ENCODE data around the gene OR2T35.

DNA sequence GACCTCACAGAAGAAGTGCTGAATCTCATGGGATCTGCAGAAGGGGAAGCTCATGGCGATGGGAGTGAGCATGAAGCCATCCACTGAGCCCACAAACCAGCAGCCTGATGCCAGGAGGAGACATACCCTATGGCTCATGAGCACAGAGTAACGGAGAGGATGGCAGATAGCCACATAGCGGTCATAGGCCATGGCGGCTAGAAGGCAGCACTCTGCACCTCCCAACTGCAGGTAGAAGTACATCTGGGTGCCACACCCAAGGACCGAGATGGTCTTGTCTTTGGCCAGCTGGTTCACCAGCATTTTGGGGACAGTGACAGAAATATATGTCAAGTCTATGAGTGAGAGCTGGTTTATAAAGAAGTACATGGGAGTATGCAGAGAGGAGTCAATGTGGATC lies 51.9 kb downstream of the OR2T35 start:
- no peak for TF ChIP-seq CTCF (conservative IDR thresholded peaks at IDR 0.05; ENCODE audit: low read depth, low read length)
- TF ChIP-seq EZH2 (IDR thresholded peaks at IDR 0.05; ENCODE audit: low read length, unreplicated experiment), result no peak

Measured in PC-3 (cell line).